GM19397 (cell line): Measurements from ENCODE around the gene TOR1AIP1.

Experiments used
- ATAC-seq: cut with Tn5 transposase; IDR thresholded peaks from one replicate; pipeline ENCODE4 v1.9.1; 2021; ENCODE audit warnings: mild to moderate bottlenecking, moderate library complexity; ENCODE audit not compliant: unreplicated experiment

TOR1AIP1 gene

GRCh38 chr1:179881642-179882252 lies 338 bp upstream of the TOR1AIP1 start:
- ATAC-seq: no peak

- ATAC-seq: peak; percentile 19
Measured at GRCh38 chr1:179883040-179883744, 1.1 kb downstream of the TOR1AIP1 start.

GRCh38 chr1:179883745-179884138 lies 1.7 kb downstream of the TOR1AIP1 start:
- ATAC-seq: no peak

- no peak for ATAC-seq
Measured at GRCh38 chr1:179888071-179888470, 6.0 kb downstream of the TOR1AIP1 start.

- ATAC-seq: no peak
Measured at GRCh38 chr1:179889589-179889988, 7.5 kb downstream of the TOR1AIP1 start.

- no peak for ATAC-seq
Measured at GRCh38 chr1:179910934-179911333, 28.8 kb downstream of the TOR1AIP1 start.

- ATAC-seq: no peak
Measured at GRCh38 chr1:179911812-179912211, 29.7 kb downstream of the TOR1AIP1 start.

- no peak for ATAC-seq
Measured at GRCh38 chr1:179917601-179918429, 35.7 kb downstream of the TOR1AIP1 start.

GRCh38 chr1:179921472-179921871 lies 39.4 kb downstream of the TOR1AIP1 start:
- ATAC-seq: no peak

GRCh38 chr1:179921981-179922872 lies 40.1 kb downstream of the TOR1AIP1 start:
- no peak for ATAC-seq

GRCh38 chr1:179923029-179923428 lies 40.9 kb downstream of the TOR1AIP1 start:
- no peak for ATAC-seq

- ATAC-seq: no peak
Measured at GRCh38 chr1:179924268-179924667, 42.2 kb downstream of the TOR1AIP1 start.

GRCh38 chr1:179925302-179925701 lies 43.2 kb downstream of the TOR1AIP1 start:
- ATAC-seq: no peak

- no peak for ATAC-seq
Measured at GRCh38 chr1:179925922-179926849, 44.1 kb downstream of the TOR1AIP1 start.

GRCh38 chr1:179926850-179927205 lies 44.7 kb downstream of the TOR1AIP1 start:
- ATAC-seq: no peak

GRCh38 chr1:179929955-179930798 lies 48.1 kb downstream of the TOR1AIP1 start:
- ATAC-seq: no peak

- no peak for ATAC-seq
Measured at GRCh38 chr1:179930867-179931266, 48.8 kb downstream of the TOR1AIP1 start.

GRCh38 chr1:179933219-179933618 lies 51.1 kb downstream of the TOR1AIP1 start:
- no peak for ATAC-seq
